Nephron progenitor cell (in vitro differentiated cells): ENCODE data around the gene CDCA4.
"Not testable (repeated sequence)": the region's sequence is repeated elsewhere in the genome, so short reads cannot be mapped to it uniquely, and the experiment has no call there.

Experiments
- DNase-seq: peaks from one replicate; pipeline ENCODE4 v3.0.0; 2021
- H3K27ac Mint-ChIP-seq: 2 replicates; pipeline ENCODE4 v1.8.0; 2021; ENCODE audit warnings: mild to moderate bottlenecking, moderate library complexity, mixed read lengths
- H3K27me3 Mint-ChIP-seq: 2 replicates; pipeline ENCODE4 v1.8.0; 2021; ENCODE audit warnings: mild to moderate bottlenecking, low read depth, mixed read lengths; ENCODE audit not compliant: poor library complexity
- H3K36me3 Mint-ChIP-seq: 2 replicates; pipeline ENCODE4 v1.8.0; 2021; ENCODE audit warnings: low read depth, mixed read lengths
- H3K4me1 Mint-ChIP-seq: 2 replicates; pipeline ENCODE4 v1.8.0; 2021; ENCODE audit warnings: mixed read lengths
- H3K4me3 Mint-ChIP-seq: 2 replicates; pipeline ENCODE4 v1.8.0; 2021; ENCODE audit warnings: mild to moderate bottlenecking, moderate library complexity, mixed read lengths
- H3K9me3 Mint-ChIP-seq: 2 replicates; pipeline ENCODE4 v1.8.0; 2021; ENCODE audit warnings: mild to moderate bottlenecking, moderate library complexity, mixed read lengths
- CTCF ChIP-seq: fragments of 200-600 bp; sonication (generic); IDR thresholded peaks from 2 replicates; pipeline ENCODE4 v1.5.0; 2021; ENCODE audit warnings: antibody characterized with exemption

Gene CDCA4

GRCh38 chr14:105030836-105031396 lies 10.0 kb upstream of the CDCA4 start:
- H3K9me3 Mint-ChIP-seq, result peaks cover 12% of the 10 kb centered on the region
- H3K27me3 Mint-ChIP-seq, result peaks cover 86% of the 10 kb centered on the region
- no peak for DNase-seq

GRCh38 chr14:105030194-105030593 lies 9.3 kb upstream of the CDCA4 start:
- peaks cover 81% of the 10 kb centered on the region for H3K27me3 Mint-ChIP-seq
- no peak for TF ChIP-seq CTCF
- DNase-seq, result no peak
- H3K27ac Mint-ChIP-seq, result no peak overlapping the region
- H3K9me3 Mint-ChIP-seq, result peaks cover 12% of the 10 kb centered on the region
- H3K4me1 Mint-ChIP-seq, result peaks cover 19% of the 10 kb centered on the region
- no peaks in the 10 kb centered on the region for H3K36me3 Mint-ChIP-seq
- no peak overlapping the region for H3K4me3 Mint-ChIP-seq

More at GRCh38 chr14:105030836-105031396, 10.0 kb upstream of the CDCA4 start:
- no peaks in the 10 kb centered on the region for H3K36me3 Mint-ChIP-seq
- TF ChIP-seq CTCF, result no peak
- peaks cover 19% of the 10 kb centered on the region for H3K4me1 Mint-ChIP-seq
- no peak overlapping the region for H3K27ac Mint-ChIP-seq
- H3K4me3 Mint-ChIP-seq, result no peak overlapping the region

- peaks cover 77% of the 10 kb centered on the region for H3K27me3 Mint-ChIP-seq
- peaks cover 11% of the 10 kb centered on the region for H3K9me3 Mint-ChIP-seq
- H3K4me3 Mint-ChIP-seq, result no peak overlapping the region
- H3K4me1 Mint-ChIP-seq, result peaks cover 17% of the 10 kb centered on the region
- H3K36me3 Mint-ChIP-seq, result no peaks in the 10 kb centered on the region
- H3K27ac Mint-ChIP-seq, result no peak overlapping the region
- TF ChIP-seq CTCF, result no peak
- DNase-seq, result no peak
Measured at GRCh38 chr14:105029402-105029801, 8.5 kb upstream of the CDCA4 start.

- H3K9me3 Mint-ChIP-seq, result peaks cover under 1% of the 10 kb centered on the region
- H3K36me3 Mint-ChIP-seq, result no peaks in the 10 kb centered on the region
- H3K27me3 Mint-ChIP-seq, result peaks cover 67% of the 10 kb centered on the region
- DNase-seq, result no peak
- H3K4me1 Mint-ChIP-seq, result peaks cover 7% of the 10 kb centered on the region
- H3K27ac Mint-ChIP-seq, result no peak overlapping the region
- no peak overlapping the region for H3K4me3 Mint-ChIP-seq
- TF ChIP-seq CTCF, result no peak
Measured at GRCh38 chr14:105028251-105028927, 7.5 kb upstream of the CDCA4 start.

GRCh38 chr14:105027718-105028117 lies 6.8 kb upstream of the CDCA4 start:
- peaks cover 11% of the 10 kb centered on the region for H3K4me1 Mint-ChIP-seq

GRCh38 chr14:105026802-105027563 lies 6.1 kb upstream of the CDCA4 start:
- Mint-ChIP-seq H3K9me3 (no peaks in the 10 kb centered on the region), H3K27ac (no peak overlapping the region), H3K36me3 (no peaks in the 10 kb centered on the region), H3K27me3 (peaks cover 53% of the 10 kb centered on the region), H3K4me3 (no peak overlapping the region), H3K4me1 (peaks cover 12% of the 10 kb centered on the region)
- DNase-seq, result no peak
- TF ChIP-seq CTCF, result no peak

More at GRCh38 chr14:105027718-105028117, 6.8 kb upstream of the CDCA4 start:
- H3K36me3 Mint-ChIP-seq, H3K9me3 Mint-ChIP-seq, H3K27ac Mint-ChIP-seq, DNase-seq, H3K4me3 Mint-ChIP-seq: not testable (repeated sequence)
- peaks cover 60% of the 10 kb centered on the region for H3K27me3 Mint-ChIP-seq
